Sigmoid colon (tissue), 7 donors: ENCODE data around the gene NEDD1. TPM values are rescaled to one million over a fixed set of nuclear protein-coding genes. Genes with fewer than 3 reads are reported as not detected.

ENCODE experiments used
- DNase-seq: peaks from one replicate; pipeline ENCODE4 v3.0.0-alpha.2; 2019
- H3K27ac ChIP-seq, 4 donors: fragments of 200-600 bp; sonication (generic); one replicate each; pipeline ENCODE4 v1.5.1; 2016 to 2019; ENCODE audit warnings: mild to moderate bottlenecking in 1 of 4
- H3K27me3 ChIP-seq, 3 donors: fragments of 200-600 bp; sonication (generic); one replicate each; pipeline ENCODE4 v1.5.1; 2019; ENCODE audit warnings: mild to moderate bottlenecking in 1 of 3
- H3K36me3 ChIP-seq, 4 donors: fragments of 200-600 bp; sonication (generic); one replicate each; pipeline ENCODE4 v1.5.1; 2016 to 2019
- H3K4me1 ChIP-seq, 4 donors: fragments of 200-600 bp; sonication (generic); one replicate each; pipeline ENCODE4 v1.5.1; 2017 to 2019
- H3K4me3 ChIP-seq, 4 donors: fragments of 200-600 bp; sonication (generic); one replicate each; pipeline ENCODE4 v1.5.1; 2017 to 2019; ENCODE audit warnings: mild to moderate bottlenecking in 2 of 4, moderate library complexity in 1 of 4
- H3K9me3 ChIP-seq, 4 donors: fragments of 200-600 bp in 3 of 4; sonication (generic) in 3 of 4; one replicate each; pipeline versions ENCODE4 v1.5.1 to v1.6.1; 2013 to 2019
- CTCF ChIP-seq, 4 experiments: fragments of 450-650 bp in 3 of 4; fragments of 200-600 bp in 1 of 4; IDR thresholded peaks; one replicate each; pipeline ENCODE4 v1.5.1; 2016 to 2019; ENCODE audit warnings: antibody characterized with exemption in 4 of 4, mild to moderate bottlenecking in 3 of 4, moderate library complexity in 2 of 4
- EP300 ChIP-seq, 4 donors: sonication (generic); formaldehyde crosslinking; IDR thresholded peaks; one replicate each; pipeline ENCODE4 v1.6.1; 2017; ENCODE audit warnings: antibody characterized with exemption in 4 of 4
- POLR2A ChIP-seq, 2 donors: fragments of 450-650 bp; IDR thresholded peaks; one replicate each; pipeline ENCODE4 v1.6.1; 2016; ENCODE audit warnings: antibody characterized with exemption in 2 of 2, mild to moderate bottlenecking in 2 of 2, moderate library complexity in 2 of 2
- POLR2AphosphoS5 ChIP-seq, 4 donors: sonication (generic); formaldehyde crosslinking; IDR thresholded peaks; one replicate each; pipeline ENCODE4 v1.6.1; 2017; ENCODE audit warnings: antibody characterized with exemption in 4 of 4
- WGBS, 2 donors: extraction: QIAGEN DNeasy Blood & Tissue Kit; methylation state at CpG; one replicate each; pipeline ENCODE4 v1.1.7; 2013; 5-methylcytosine and 5-hydroxymethylcytosine counted together
- intact Hi-C: fragments of 100-400 bp; cut with DNase I; formaldehyde crosslinking; loops from one replicate; pipeline ENCODE4 v1.15.1; 2023
- polyA plus RNA-seq, 3 donors: library from polyadenylated mRNA; stranded (reverse); fragments of 200-250 nt; gene quantifications; one replicate each; pipeline ENCODE4 v1.2.3, GENCODE V29; 2013
- total RNA-seq, 4 donors: library from RNA; depleted of rRNA; stranded (reverse); fragments of >200 nt; gene quantifications; one replicate each; pipeline ENCODE4 v1.1.0, GENCODE V29; 2016
- donor health status: healthy with polysubstance abuse.
- donor health status: Bipolar disorder and iron deficiency.
- donor health status: healthy.

Gene NEDD1
- total and polyA plus RNA-seq, 7 donors: 5.8 to 31.6 (median 17.1) TPM

DNA sequence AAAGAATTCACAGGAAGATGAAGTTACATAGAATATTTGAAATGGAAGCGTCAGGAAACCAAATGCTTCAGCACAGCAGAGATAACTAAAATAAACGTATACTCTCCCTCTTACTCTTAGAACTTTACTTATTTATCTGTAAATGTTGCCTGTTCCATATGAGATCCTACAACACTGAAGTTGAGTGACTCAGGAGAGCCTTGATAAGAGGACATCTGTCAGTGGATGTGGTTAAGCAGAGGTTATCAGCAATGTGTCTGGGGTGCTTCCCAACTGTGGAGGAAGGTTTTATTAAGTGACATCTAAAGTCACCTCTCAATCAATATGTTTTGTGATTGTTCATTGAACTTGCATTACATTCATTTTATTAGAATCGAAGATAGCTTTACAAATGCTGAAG, 81.9 kb downstream of the NEDD1 start:
- Histone ChIP-seq H3K36me3 (no peaks in the 10 kb centered on the region), H3K27me3 (peaks cover 0 to 17% (median 4%) of the 10 kb centered on the region in 3 donors), H3K9me3 (no peaks in the 10 kb centered on the region), H3K27ac (no peak overlapping the region), H3K4me1 (peaks cover 0 to 10% (median 7%) of the 10 kb centered on the region in 4 donors), H3K4me3 (no peak overlapping the region)
- WGBS, 2 donors: 74 to 77% methylated on average over 3 of the region's 3 CpGs
- no peak for DNase-seq
- TF ChIP-seq EP300 (IDR thresholded peaks at IDR 0.05) (no peak), CTCF (IDR thresholded peaks at IDR 0.05) (no peak)
- intact Hi-C loops: loop anchor here (5.0 kb wide), 1 partner anchor 318 kb away; no protein-coding TSS in a partner anchor

- intact Hi-C loops: loop anchor here (5.0 kb wide), 1 partner anchor 317 kb away; no protein-coding TSS in a partner anchor
- 35 to 63% methylated on average over 5 of the region's 5 CpGs for WGBS, 2 donors
- H3K27ac ChIP-seq: no peak overlapping the region
- peaks cover 0 to 10% (median 7%) of the 10 kb centered on the region in 4 donors for H3K4me1 ChIP-seq
- H3K36me3 ChIP-seq: no peaks in the 10 kb centered on the region
- DNase-seq: no peak
- no peak for TF ChIP-seq POLR2AphosphoS5 (IDR thresholded peaks at IDR 0.05)
- no peak for TF ChIP-seq EP300 (IDR thresholded peaks at IDR 0.05)
- TF ChIP-seq CTCF (IDR thresholded peaks at IDR 0.05): no peak
- no peak for TF ChIP-seq POLR2A (IDR thresholded peaks at IDR 0.05)
- no peaks in the 10 kb centered on the region for H3K9me3 ChIP-seq
- H3K27me3 ChIP-seq: peaks cover 0 to 14% (median 4%) of the 10 kb centered on the region in 3 donors
- no peak overlapping the region for H3K4me3 ChIP-seq
Measured at GRCh38 chr12:96989916-96990315, 82.9 kb downstream of the NEDD1 start.

DNA sequence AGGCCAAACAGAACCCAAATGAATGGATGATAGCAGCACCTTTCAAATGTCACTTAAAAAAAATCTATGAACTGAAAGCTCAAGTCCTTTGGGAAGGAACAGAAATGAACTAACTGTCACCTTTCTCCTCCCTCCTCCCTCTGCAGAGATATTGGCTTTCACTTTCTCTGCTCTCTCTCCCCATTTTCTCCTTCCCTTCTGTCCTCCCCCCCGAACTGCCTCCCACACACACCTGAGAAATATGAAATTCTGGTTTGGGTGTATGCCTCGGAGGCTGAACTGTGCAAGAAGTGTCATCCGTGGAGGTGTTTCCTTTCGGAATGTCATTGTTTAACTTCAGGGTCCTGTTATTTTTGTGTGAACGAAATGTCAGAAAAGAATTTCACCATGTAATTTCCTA, 87.8 kb downstream of the NEDD1 start:
- TF ChIP-seq POLR2A (IDR thresholded peaks at IDR 0.05) (no peak), CTCF (IDR thresholded peaks at IDR 0.05) (no peak), POLR2AphosphoS5 (IDR thresholded peaks at IDR 0.05) (no peak), EP300 (IDR thresholded peaks at IDR 0.05) (no peak)
- 56 to 61% methylated on average over 5 of the region's 5 CpGs for WGBS, 2 donors
- no peak overlapping the region for H3K27ac ChIP-seq
- no peak overlapping the region for H3K4me3 ChIP-seq
- H3K4me1 ChIP-seq: no peaks in the 10 kb centered on the region
- intact Hi-C loops: no loop called here
- no peaks in the 10 kb centered on the region for H3K36me3 ChIP-seq
- no peaks in the 10 kb centered on the region for H3K27me3 ChIP-seq
- H3K9me3 ChIP-seq: no peaks in the 10 kb centered on the region
- no peak for DNase-seq

DNA sequence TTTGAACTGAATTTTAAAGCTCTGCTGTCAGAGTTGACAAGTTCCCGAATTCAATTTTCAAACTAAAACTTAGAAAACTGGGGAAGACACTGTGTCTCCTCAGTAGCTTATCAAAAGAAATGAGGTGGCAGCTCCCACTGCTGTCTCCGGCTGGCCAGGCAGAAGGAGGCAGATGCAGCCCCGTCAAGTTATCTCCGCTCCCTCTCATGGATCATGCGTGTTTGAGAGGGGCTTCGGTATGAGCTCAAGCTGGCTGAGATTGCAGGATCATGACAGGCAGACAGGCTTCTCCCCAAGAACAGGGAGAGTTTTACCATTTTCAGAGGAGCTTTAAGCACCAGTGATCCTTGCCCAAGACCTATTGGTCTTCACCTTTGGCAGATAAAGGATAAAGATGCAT, 88.8 kb downstream of the NEDD1 start:
- H3K4me3 ChIP-seq: no peak overlapping the region
- DNase-seq: no peak
- no peaks in the 10 kb centered on the region for H3K9me3 ChIP-seq
- WGBS, 2 donors: 90 to 92% methylated on average over 6 of the region's 6 CpGs
- no peak overlapping the region for H3K27ac ChIP-seq
- intact Hi-C loops: no loop called here
- H3K27me3 ChIP-seq: no peaks in the 10 kb centered on the region
- no peaks in the 10 kb centered on the region for H3K4me1 ChIP-seq
- TF ChIP-seq POLR2A (IDR thresholded peaks at IDR 0.05): no peak
- TF ChIP-seq EP300 (IDR thresholded peaks at IDR 0.05): no peak
- TF ChIP-seq POLR2AphosphoS5 (IDR thresholded peaks at IDR 0.05): no peak
- H3K36me3 ChIP-seq: no peaks in the 10 kb centered on the region

- no peaks in the 10 kb centered on the region for H3K27me3 ChIP-seq
- intact Hi-C loops: no loop called here
- no peak for TF ChIP-seq POLR2A (IDR thresholded peaks at IDR 0.05)
- no peak for TF ChIP-seq CTCF (IDR thresholded peaks at IDR 0.05)
- TF ChIP-seq POLR2AphosphoS5 (IDR thresholded peaks at IDR 0.05): no peak
Measured at GRCh38 chr12:96997797-96998484, 90.9 kb downstream of the NEDD1 start.

More at GRCh38 chr12:96997797-96998484, 90.9 kb downstream of the NEDD1 start:
- 75 to 87% methylated on average over 7 of the region's 7 CpGs for WGBS, 2 donors
- no peaks in the 10 kb centered on the region for H3K4me1 ChIP-seq
- no peak overlapping the region for H3K27ac ChIP-seq
- no peaks in the 10 kb centered on the region for H3K36me3 ChIP-seq
- no peaks in the 10 kb centered on the region for H3K9me3 ChIP-seq
- no peak overlapping the region for H3K4me3 ChIP-seq
- DNase-seq: no peak
